Gastroesophageal sphincter (tissue), 3 donors: ENCODE measurements around the gene C10orf120.

ENCODE experiments used
- POLR2A ChIP-seq, 2 donors: fragments of 450-650 bp; IDR thresholded peaks; one replicate each; pipeline ENCODE4 v1.6.1; 2017; ENCODE audit warnings: antibody characterized with exemption in 2 of 2, mild to moderate bottlenecking in 2 of 2, moderate library complexity in 1 of 2
- TF ChIP-seq, protein P1 (sequence below), 4 experiments: fragments of 200-600 bp in 2 of 4; fragments of 450-650 bp in 2 of 4; sonication (generic) in 1 of 4; IDR thresholded peaks; one replicate each; pipeline ENCODE4 v1.5.1; 2017 to 2019; ENCODE audit warnings: antibody characterized with exemption in 4 of 4, mild to moderate bottlenecking in 2 of 4, moderate library complexity in 2 of 4

DNA sequence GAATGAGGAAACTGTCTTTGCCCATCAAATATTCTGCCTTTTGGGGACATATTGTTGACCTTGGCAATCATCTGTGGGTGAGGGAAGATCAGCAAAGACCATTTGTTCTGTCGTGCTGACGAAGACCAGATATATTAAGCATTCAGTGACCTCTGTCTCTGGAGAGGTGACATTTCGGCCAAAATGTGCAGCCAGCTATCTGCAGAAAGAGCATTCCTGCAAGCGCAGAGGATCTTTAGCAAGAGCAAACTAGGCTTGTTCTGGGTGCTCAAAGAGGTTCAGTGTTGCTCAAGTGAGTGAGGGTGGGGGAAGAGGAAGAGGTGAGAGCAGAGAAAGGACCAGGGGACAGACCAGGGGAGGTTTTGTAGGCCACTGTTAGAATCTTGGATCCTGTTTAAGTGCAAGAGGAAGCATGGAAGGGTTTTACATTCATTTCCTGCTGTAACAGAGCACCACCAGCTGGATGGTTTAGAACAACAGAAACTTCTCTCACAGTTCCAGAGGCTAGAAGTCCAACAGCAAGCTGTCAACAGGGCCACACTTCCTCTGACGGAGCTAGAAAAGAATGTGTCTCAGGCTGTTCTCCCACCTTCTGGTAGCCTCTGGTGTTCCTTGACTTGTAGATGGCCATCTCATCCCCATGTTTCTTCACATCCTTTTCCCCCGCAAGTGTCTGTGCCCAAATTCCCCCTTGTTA, 11.2 kb downstream of the C10orf120 start:
- no peak for TF ChIP-seq POLR2A (IDR thresholded peaks at IDR 0.05)
- TF ChIP-seq, protein P1, sequence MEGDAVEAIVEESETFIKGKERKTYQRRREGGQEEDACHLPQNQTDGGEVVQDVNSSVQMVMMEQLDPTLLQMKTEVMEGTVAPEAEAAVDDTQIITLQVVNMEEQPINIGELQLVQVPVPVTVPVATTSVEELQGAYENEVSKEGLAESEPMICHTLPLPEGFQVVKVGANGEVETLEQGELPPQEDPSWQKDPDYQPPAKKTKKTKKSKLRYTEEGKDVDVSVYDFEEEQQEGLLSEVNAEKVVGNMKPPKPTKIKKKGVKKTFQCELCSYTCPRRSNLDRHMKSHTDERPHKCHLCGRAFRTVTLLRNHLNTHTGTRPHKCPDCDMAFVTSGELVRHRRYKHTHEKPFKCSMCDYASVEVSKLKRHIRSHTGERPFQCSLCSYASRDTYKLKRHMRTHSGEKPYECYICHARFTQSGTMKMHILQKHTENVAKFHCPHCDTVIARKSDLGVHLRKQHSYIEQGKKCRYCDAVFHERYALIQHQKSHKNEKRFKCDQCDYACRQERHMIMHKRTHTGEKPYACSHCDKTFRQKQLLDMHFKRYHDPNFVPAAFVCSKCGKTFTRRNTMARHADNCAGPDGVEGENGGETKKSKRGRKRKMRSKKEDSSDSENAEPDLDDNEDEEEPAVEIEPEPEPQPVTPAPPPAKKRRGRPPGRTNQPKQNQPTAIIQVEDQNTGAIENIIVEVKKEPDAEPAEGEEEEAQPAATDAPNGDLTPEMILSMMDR (IDR thresholded peaks at IDR 0.05), result no peak
